IPS DF 6.9 (cell line): ENCODE data around the gene CACNA1D.

ENCODE experiments used
- DNase-seq: peaks from one replicate; pipeline ENCODE4 v3.0.0-alpha.2; 2013; ENCODE audit warnings: low read depth, low spot score
- H3K27ac ChIP-seq: one replicate; pipeline ENCODE4 v1.5.1; 2013; ENCODE audit warnings: low read length, control low read depth
- H3K27me3 ChIP-seq: 2 replicates; pipeline ENCODE4 v1.6.1; 2013; ENCODE audit warnings: mild to moderate bottlenecking, low read length; ENCODE audit not compliant: control insufficient read depth, insufficient read depth
- H3K36me3 ChIP-seq: 2 replicates; pipeline ENCODE4 v1.6.1; 2013; ENCODE audit warnings: low read length; ENCODE audit not compliant: control insufficient read depth, insufficient read depth
- H3K4me1 ChIP-seq: 2 replicates; pipeline ENCODE4 v1.6.1; 2013; ENCODE audit warnings: low read length; ENCODE audit not compliant: control insufficient read depth, insufficient read depth
- H3K4me3 ChIP-seq: 2 replicates; pipeline ENCODE4 v1.5.1; 2013; ENCODE audit warnings: mild to moderate bottlenecking, low read length
- H3K9me3 ChIP-seq: 2 replicates; pipeline ENCODE4 v1.6.1; 2013; ENCODE audit warnings: low read length, inconsistent platforms; ENCODE audit not compliant: control insufficient read depth, insufficient read depth
- WGBS: extraction: QIAGEN DNeasy Blood & Tissue Kit; methylation state at CpG from one replicate; pipeline ENCODE4 v1.1.7; 2013; ENCODE audit warnings: mixed read lengths, missing lambda C conversion rate; ENCODE audit not compliant: insufficient read length, insufficient coverage; 5-methylcytosine and 5-hydroxymethylcytosine counted together

CACNA1D gene

GRCh38 chr3:53739966-53740365, 245.6 kb downstream of the CACNA1D start:
- no peaks in the 10 kb centered on the region for H3K9me3 ChIP-seq
- H3K4me3 ChIP-seq, result no peak overlapping the region
- H3K27ac ChIP-seq, result no peak overlapping the region
- H3K4me1 ChIP-seq, result peaks cover 3% of the 10 kb centered on the region
- no CpG with 5 or more reads among the region's 4 CpGs for WGBS
- no peaks in the 10 kb centered on the region; the same call in 1 of the 2 replicates for H3K27me3 ChIP-seq
- DNase-seq, result no peak
- H3K36me3 ChIP-seq, result no peaks in the 10 kb centered on the region

GRCh38 chr3:53740956-53741355, 246.5 kb downstream of the CACNA1D start:
- no peak for DNase-seq
- H3K4me3 ChIP-seq, result no peak overlapping the region
- H3K4me1 ChIP-seq, result peaks cover 3% of the 10 kb centered on the region
- no CpG with 5 or more reads among the region's 4 CpGs for WGBS
- H3K27me3 ChIP-seq, result no peaks in the 10 kb centered on the region; the same call in 1 of the 2 replicates
- no peak overlapping the region for H3K27ac ChIP-seq
- no peaks in the 10 kb centered on the region for H3K36me3 ChIP-seq
- H3K9me3 ChIP-seq, result no peaks in the 10 kb centered on the region

- WGBS, result no CpG with 5 or more reads among the region's 8 CpGs
- no peaks in the 10 kb centered on the region; the same call in 1 of the 2 replicates for H3K27me3 ChIP-seq
- H3K27ac ChIP-seq, result no peak overlapping the region
- DNase-seq, result no peak
- no peaks in the 10 kb centered on the region for H3K36me3 ChIP-seq
- H3K4me1 ChIP-seq, result peaks cover 10% of the 10 kb centered on the region
- no peak overlapping the region for H3K4me3 ChIP-seq
- no peaks in the 10 kb centered on the region for H3K9me3 ChIP-seq
Measured at GRCh38 chr3:53744351-53744750, 249.9 kb downstream of the CACNA1D start.

GRCh38 chr3:53747559-53747958, 253.1 kb downstream of the CACNA1D start:
- Histone ChIP-seq H3K27ac (no peak overlapping the region), H3K4me3 (no peak overlapping the region), H3K36me3 (no peaks in the 10 kb centered on the region), H3K4me1 (peaks cover 9% of the 10 kb centered on the region), H3K27me3 (no peaks in the 10 kb centered on the region), H3K9me3 (no peaks in the 10 kb centered on the region)
- no peak for DNase-seq
- no CpG with 5 or more reads among the region's 4 CpGs for WGBS

GRCh38 chr3:53748512-53749271, 254.3 kb downstream of the CACNA1D start:
- no peaks in the 10 kb centered on the region for H3K36me3 ChIP-seq
- no CpG with 5 or more reads among the region's 8 CpGs for WGBS
- DNase-seq, result peak; percentile 25
- no peaks in the 10 kb centered on the region for H3K9me3 ChIP-seq
- H3K4me1 ChIP-seq, result peaks cover 9% of the 10 kb centered on the region
- no peak overlapping the region for H3K27ac ChIP-seq
- no peak overlapping the region for H3K4me3 ChIP-seq
- H3K27me3 ChIP-seq, result no peaks in the 10 kb centered on the region

GRCh38 chr3:53749448-53749847, 255.0 kb downstream of the CACNA1D start:
- WGBS, result no CpG with 5 or more reads among the region's 5 CpGs
- Histone ChIP-seq H3K4me3 (no peak overlapping the region), H3K27me3 (no peaks in the 10 kb centered on the region), H3K27ac (no peak overlapping the region), H3K4me1 (peaks cover 7% of the 10 kb centered on the region), H3K36me3 (no peaks in the 10 kb centered on the region), H3K9me3 (no peaks in the 10 kb centered on the region)
- DNase-seq, result no peak

- peaks cover 7% of the 10 kb centered on the region for H3K4me1 ChIP-seq
- H3K36me3 ChIP-seq, result no peaks in the 10 kb centered on the region
- no peaks in the 10 kb centered on the region for H3K27me3 ChIP-seq
- WGBS, result no CpG with 5 or more reads among the region's 17 CpGs
- no peak overlapping the region for H3K4me3 ChIP-seq
- H3K27ac ChIP-seq, result no peak overlapping the region
- H3K9me3 ChIP-seq, result no peaks in the 10 kb centered on the region
- DNase-seq, result no peak
Measured at GRCh38 chr3:53750253-53751210, 256.1 kb downstream of the CACNA1D start.

GRCh38 chr3:53753518-53754183, 259.2 kb downstream of the CACNA1D start:
- no CpG with 5 or more reads among the region's 9 CpGs for WGBS
- H3K4me1 ChIP-seq, result peaks cover 2% of the 10 kb centered on the region
- H3K9me3 ChIP-seq, result no peaks in the 10 kb centered on the region
- H3K27ac ChIP-seq, result no peak overlapping the region
- no peaks in the 10 kb centered on the region for H3K27me3 ChIP-seq
- H3K36me3 ChIP-seq, result no peaks in the 10 kb centered on the region
- DNase-seq, result no peak
- no peak overlapping the region for H3K4me3 ChIP-seq

- Histone ChIP-seq H3K4me1 (no peaks in the 10 kb centered on the region), H3K4me3 (no peak overlapping the region), H3K9me3 (no peaks in the 10 kb centered on the region), H3K27me3 (no peaks in the 10 kb centered on the region), H3K36me3 (no peaks in the 10 kb centered on the region), H3K27ac (no peak overlapping the region)
- no peak for DNase-seq
- no CpG with 5 or more reads among the region's 9 CpGs for WGBS
Measured at GRCh38 chr3:53754325-53754724, 259.9 kb downstream of the CACNA1D start.

- no CpG with 5 or more reads among the region's 3 CpGs for WGBS
Measured at GRCh38 chr3:53758846-53759245, 264.4 kb downstream of the CACNA1D start.

More at GRCh38 chr3:53758846-53759245, 264.4 kb downstream of the CACNA1D start:
- Histone ChIP-seq H3K4me1 (no peaks in the 10 kb centered on the region), H3K36me3 (no peaks in the 10 kb centered on the region), H3K27ac (no peak overlapping the region), H3K4me3 (no peak overlapping the region), H3K27me3 (no peaks in the 10 kb centered on the region), H3K9me3 (no peaks in the 10 kb centered on the region)
- DNase-seq, result no peak
